ENCODE data around the gene BAHCC1. TPM values are rescaled to one million over a fixed set of nuclear protein-coding genes. Genes with fewer than 3 reads are reported as not detected.

BAHCC1 gene
- total RNA-seq, 6 donors from 2014 or later, result 8.2 to 81.7 (median 21.0) TPM

DNA sequence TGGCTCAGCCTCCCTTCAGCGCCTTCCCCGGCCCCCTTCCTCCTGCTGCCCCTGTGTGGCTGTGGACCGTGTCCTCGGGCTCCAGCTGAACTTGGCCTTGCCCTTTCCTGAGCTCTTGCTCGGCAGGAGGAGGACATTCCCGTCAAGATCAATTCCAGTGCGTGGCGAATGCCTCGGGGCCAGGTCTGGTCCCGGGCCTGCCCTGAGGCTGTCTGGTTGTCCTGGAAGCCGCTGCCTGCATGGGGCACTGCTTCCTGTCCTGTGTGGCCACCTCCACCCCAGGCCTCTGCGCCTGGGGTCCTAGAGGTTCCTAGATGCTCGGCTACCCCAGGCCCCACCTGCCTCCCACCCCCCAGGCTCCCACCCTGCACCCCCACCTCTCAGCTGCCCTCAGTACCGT, 12.8 kb downstream of the BAHCC1 start:
- 84 to 95% methylated on average over 7 to 13 of the region's 14 CpGs for whole genome bisulfite sequencing, 2 donors

DNA sequence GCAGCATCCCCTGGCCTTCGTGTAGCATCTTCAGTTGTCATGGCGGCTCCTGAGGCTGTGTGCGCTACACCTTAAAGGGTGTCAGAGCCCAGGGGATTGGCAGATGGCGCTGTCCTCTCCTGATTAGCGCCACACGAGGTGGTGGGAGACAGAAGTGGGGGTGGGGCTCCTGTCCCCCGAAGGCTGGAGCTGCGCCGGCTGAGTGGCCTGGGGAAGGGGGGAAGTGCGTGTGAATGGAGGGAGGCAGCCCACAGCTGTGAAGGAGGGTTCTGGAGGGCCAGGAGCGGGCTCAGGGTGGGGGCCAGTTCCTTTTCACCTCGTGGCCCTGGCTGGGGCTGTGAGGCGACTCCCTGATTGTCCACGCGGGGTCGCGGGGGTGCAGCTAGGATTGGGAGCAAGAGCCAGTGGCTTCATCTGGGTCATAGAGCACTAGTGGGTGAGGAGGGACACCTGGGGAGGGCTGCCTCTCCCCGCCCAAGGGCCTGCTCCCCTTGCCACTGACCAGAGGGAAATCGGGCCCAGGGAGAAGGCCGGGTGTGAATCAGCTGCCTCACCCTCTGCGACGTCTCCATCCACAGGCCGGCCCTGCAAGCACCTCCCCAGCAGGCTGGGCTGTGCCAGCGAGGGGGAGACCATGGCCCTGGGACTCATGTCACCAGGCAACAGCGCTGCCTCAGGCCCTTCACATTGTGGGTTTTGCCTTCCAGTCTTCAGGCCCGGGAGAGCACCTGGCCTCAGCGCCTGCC, 14.1 kb downstream of the BAHCC1 start:
- Histone ChIP-seq H3K9me3 (no peaks in the 10 kb centered on the region), H3K4me1 (peaks cover 20 to 48% (median 31%) of the 10 kb centered on the region in 4 donors), H3K36me3 (no peaks in the 10 kb centered on the region), H3K27me3 (no peaks in the 10 kb centered on the region), H3K4me3 (no peak overlapping the region), H3K27ac (no peak overlapping the region)
- ATAC-seq (ENCODE audit: low FRiP score in 2 of 2) (peak in 1 of 2 donors; percentile 24), DNase-seq (peak in 1 of 2 donors; percentile 83)
- 68 to 79% methylated on average over 20 to 21 of the region's 27 CpGs for WGBS, 2 donors
- no peak for TF ChIP-seq POLR2A (IDR thresholded peaks at IDR 0.05)
- TF ChIP-seq, protein P1, sequence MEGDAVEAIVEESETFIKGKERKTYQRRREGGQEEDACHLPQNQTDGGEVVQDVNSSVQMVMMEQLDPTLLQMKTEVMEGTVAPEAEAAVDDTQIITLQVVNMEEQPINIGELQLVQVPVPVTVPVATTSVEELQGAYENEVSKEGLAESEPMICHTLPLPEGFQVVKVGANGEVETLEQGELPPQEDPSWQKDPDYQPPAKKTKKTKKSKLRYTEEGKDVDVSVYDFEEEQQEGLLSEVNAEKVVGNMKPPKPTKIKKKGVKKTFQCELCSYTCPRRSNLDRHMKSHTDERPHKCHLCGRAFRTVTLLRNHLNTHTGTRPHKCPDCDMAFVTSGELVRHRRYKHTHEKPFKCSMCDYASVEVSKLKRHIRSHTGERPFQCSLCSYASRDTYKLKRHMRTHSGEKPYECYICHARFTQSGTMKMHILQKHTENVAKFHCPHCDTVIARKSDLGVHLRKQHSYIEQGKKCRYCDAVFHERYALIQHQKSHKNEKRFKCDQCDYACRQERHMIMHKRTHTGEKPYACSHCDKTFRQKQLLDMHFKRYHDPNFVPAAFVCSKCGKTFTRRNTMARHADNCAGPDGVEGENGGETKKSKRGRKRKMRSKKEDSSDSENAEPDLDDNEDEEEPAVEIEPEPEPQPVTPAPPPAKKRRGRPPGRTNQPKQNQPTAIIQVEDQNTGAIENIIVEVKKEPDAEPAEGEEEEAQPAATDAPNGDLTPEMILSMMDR (IDR thresholded peaks at IDR 0.05), result no peak
- TF ChIP-seq POLR2AphosphoS5 (IDR thresholded peaks at IDR 0.05), result no peak
- TF ChIP-seq EP300 (IDR thresholded peaks at IDR 0.05), result no peak

More for the DNA sequence above, 12.8 kb downstream of the BAHCC1 start:
- H3K4me1 ChIP-seq, result peaks cover 21 to 55% (median 33%) of the 10 kb centered on the region in 4 donors
- no peaks in the 10 kb centered on the region for H3K36me3 ChIP-seq
- no peak overlapping the region for H3K4me3 ChIP-seq
- TF ChIP-seq, protein P1 (IDR thresholded peaks at IDR 0.05), result no peak
- ATAC-seq (ENCODE audit: low FRiP score in 2 of 2), result no peak
- peak in 1 of 2 donors; percentile 42 for DNase-seq
- no peak overlapping the region for H3K27ac ChIP-seq
- no peaks in the 10 kb centered on the region for H3K9me3 ChIP-seq
- H3K27me3 ChIP-seq, result no peaks in the 10 kb centered on the region

DNA sequence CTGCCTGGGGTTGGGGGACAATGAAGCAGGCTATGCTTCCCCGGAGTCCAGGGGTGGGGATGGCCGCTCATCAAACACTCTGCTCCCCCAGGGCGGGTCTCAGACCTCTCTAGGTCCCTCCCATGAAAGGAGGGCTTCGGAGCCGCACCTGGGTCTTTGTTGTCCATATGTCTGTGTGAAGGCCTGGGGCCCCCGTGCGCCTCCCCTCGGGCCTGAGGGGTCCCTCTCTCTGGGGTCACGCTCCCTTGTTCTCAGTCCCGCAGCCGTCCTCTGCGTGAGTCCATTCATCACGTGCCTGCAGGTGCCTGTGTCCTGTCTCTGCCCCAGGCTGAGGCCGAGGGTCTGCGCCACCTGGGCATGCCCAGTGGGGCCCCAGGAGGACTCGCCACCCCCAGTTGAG, 15.6 kb downstream of the BAHCC1 start:
- H3K4me3 ChIP-seq, result no peak overlapping the region
- peaks cover 15 to 33% (median 21%) of the 10 kb centered on the region in 4 donors for H3K4me1 ChIP-seq
- H3K27me3 ChIP-seq, result no peaks in the 10 kb centered on the region
- H3K27ac ChIP-seq, result no peak overlapping the region
- WGBS, 2 donors, result 93 to 100% methylated on average over 8 to 14 of the region's 16 CpGs
- no peaks in the 10 kb centered on the region for H3K36me3 ChIP-seq
- TF ChIP-seq POLR2AphosphoS5 (IDR thresholded peaks at IDR 0.05) (no peak), POLR2A (IDR thresholded peaks at IDR 0.05) (no peak), EP300 (IDR thresholded peaks at IDR 0.05) (no peak)
- TF ChIP-seq, protein P1 (IDR thresholded peaks at IDR 0.05), result no peak
- no peaks in the 10 kb centered on the region for H3K9me3 ChIP-seq
- DNase-seq (peak in 1 of 2 donors; percentile 77), ATAC-seq (ENCODE audit: low FRiP score in 2 of 2) (no peak)

DNA sequence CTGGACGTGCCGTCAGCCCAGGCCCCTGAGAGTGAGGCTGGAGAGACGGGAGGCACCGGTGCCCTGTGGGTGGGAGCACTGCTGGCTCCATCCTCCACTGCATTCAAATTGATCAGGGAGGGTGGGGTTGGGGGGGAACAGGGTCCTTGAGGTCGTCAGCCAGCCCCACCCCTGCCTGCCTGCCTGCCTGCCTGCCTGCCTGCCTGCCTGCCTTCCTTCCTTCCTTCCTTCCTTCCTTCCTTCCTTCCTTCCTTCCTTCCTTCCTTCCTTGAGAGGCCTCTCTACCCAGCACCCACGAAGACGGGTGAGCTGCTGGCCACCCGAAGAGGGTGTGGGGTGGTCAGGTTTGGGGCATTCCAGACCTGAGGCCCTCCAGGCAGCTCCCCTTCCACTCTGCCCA, 16.0 kb downstream of the BAHCC1 start:
- no peak for ATAC-seq (ENCODE audit: low FRiP score in 2 of 2)
- DNase-seq, result no peak
- Histone ChIP-seq H3K4me1 (peaks cover 10 to 30% (median 17%) of the 10 kb centered on the region in 4 donors), H3K27me3 (no peaks in the 10 kb centered on the region), H3K4me3 (no peak overlapping the region), H3K9me3 (no peaks in the 10 kb centered on the region), H3K27ac (no peak overlapping the region), H3K36me3 (no peaks in the 10 kb centered on the region)
- 62 to 66% methylated on average over 6 to 8 of the region's 8 CpGs for WGBS, 2 donors
- TF ChIP-seq, protein P1 (IDR thresholded peaks at IDR 0.05), result no peak
- TF ChIP-seq EP300 (IDR thresholded peaks at IDR 0.05) (no peak), POLR2A (IDR thresholded peaks at IDR 0.05) (no peak), POLR2AphosphoS5 (IDR thresholded peaks at IDR 0.05) (no peak)
